PC-3 (cell line): Measurements from ENCODE around the gene PACRG. TPM values are rescaled to one million over a fixed set of nuclear protein-coding genes. Genes with fewer than 3 reads are reported as not detected.

Experiments used
- ATAC-seq: fragments of 200-7000 bp; cut with Tn5 transposase; 2 replicates; pipeline ENCODE4 v1.9.1; 2020; ENCODE audit warnings: mild to moderate bottlenecking, moderate library complexity
- BruUV-seq: library from RNA; stranded (reverse); fragments of 400-500 nt; replicated peaks from 2 replicates; lab custom pipeline; 2021; lab: Mats Ljungman, UMichigan
- CTCF ChIA-PET: fragments of 300-600 bp; sonication (Branson Sonifier 250); formaldehyde crosslinking; loops from one replicate; lab custom pipeline; 2022; ENCODE audit warnings: antibody characterized with exemption; lab: Charles Lee
- POLR2A ChIA-PET: fragments of 300-600 bp; sonication (Branson Sonifier 250); formaldehyde crosslinking; loops from one replicate; lab custom pipeline; 2022; ENCODE audit warnings: antibody characterized with exemption; ENCODE audit not compliant: unreplicated experiment; lab: Charles Lee
- DNase-seq: peaks from one replicate; pipeline ENCODE4 v3.0.0-alpha.2; 2015
- H2AFZ ChIP-seq: fragments of 300-600 bp; sonication (generic); 2 replicates; pipeline ENCODE4 v1.6.0; 2016; ENCODE audit warnings: antibody characterized with exemption, low read length
- H3F3A ChIP-seq: fragments of 300-600 bp; sonication (generic); one replicate; pipeline ENCODE4 v1.6.0; 2017; ENCODE audit warnings: antibody characterized with exemption, low read length, control low read depth, mild to moderate bottlenecking; ENCODE audit not compliant: unreplicated experiment
- H3K27ac ChIP-seq: fragments of 300-600 bp; sonication (generic); 2 replicates; pipeline ENCODE4 v1.5.1; 2016; ENCODE audit warnings: mild to moderate bottlenecking, low read length
- H3K27me3 ChIP-seq: fragments of 300-600 bp; sonication (generic); 2 replicates; pipeline ENCODE4 v1.6.1; 2016; ENCODE audit warnings: low read length, mixed read lengths
- H3K36me3 ChIP-seq: fragments of 300-600 bp; sonication (generic); 2 replicates; pipeline ENCODE4 v1.6.1; 2016; ENCODE audit warnings: low read depth, mixed run types, low read length, mixed read lengths
- H3K4me1 ChIP-seq: fragments of 300-600 bp; sonication (generic); 2 replicates; pipeline ENCODE4 v1.5.1; 2016; ENCODE audit warnings: low read length; ENCODE audit not compliant: insufficient read depth
- H3K4me2 ChIP-seq: fragments of 300-600 bp; sonication (generic); 2 replicates; pipeline ENCODE4 v1.6.0; 2016; ENCODE audit warnings: low read length
- H3K4me3 ChIP-seq: fragments of 300-600 bp; sonication (generic); 2 replicates; pipeline ENCODE4 v1.5.1; 2016; ENCODE audit warnings: mild to moderate bottlenecking, low read length, mixed read lengths
- H3K79me2 ChIP-seq: fragments of 300-600 bp; sonication (generic); 2 replicates; pipeline ENCODE4 v1.6.1; 2017; ENCODE audit warnings: low read length, mixed read lengths
- H3K9ac ChIP-seq: fragments of 300-600 bp; sonication (generic); 2 replicates; pipeline ENCODE4 v1.6.0; 2016; ENCODE audit warnings: mild to moderate bottlenecking, low read length
- H3K9me2 ChIP-seq: fragments of 300-600 bp; sonication (generic); replicated peaks from 2 replicates; pipeline ENCODE4 v1.6.1; 2016; ENCODE audit warnings: mixed run types, low read length, mixed read lengths
- H3K9me3 ChIP-seq: fragments of 300-600 bp; sonication (generic); 2 replicates; pipeline ENCODE4 v1.6.1; 2016; ENCODE audit warnings: low read length, mixed read lengths
- H4K20me1 ChIP-seq: fragments of 300-600 bp; sonication (generic); 2 replicates; pipeline ENCODE4 v1.6.1; 2016; ENCODE audit warnings: low read length, mixed read lengths
- CTCF ChIP-seq: fragments of 300-600 bp; sonication (generic); conservative IDR thresholded peaks from 2 replicates; pipeline ENCODE4 v1.5.1; 2017; ENCODE audit warnings: antibody characterized with exemption, low read depth, mild to moderate bottlenecking, low read length
- EZH2 ChIP-seq: fragments of 300-600 bp; sonication (generic); IDR thresholded peaks from one replicate; pipeline ENCODE4 v1.6.1; 2017; ENCODE audit warnings: antibody characterized with exemption, mild to moderate bottlenecking, low read length; ENCODE audit not compliant: unreplicated experiment
- EZH2phosphoT487 ChIP-seq: fragments of 300-600 bp; sonication (generic); IDR thresholded peaks from 2 replicates; pipeline ENCODE4 v1.6.1; 2018; ENCODE audit warnings: mild to moderate bottlenecking, antibody characterized with exemption, low read length, borderline replicate concordance
- intact Hi-C: fragments of 100-400 bp; cut with micrococcal nuclease; formaldehyde crosslinking; loops from 2 replicates; pipeline ENCODE4 v1.9.0; 2023
- total RNA-seq: library from RNA; depleted of rRNA; stranded (reverse); fragments of >200 nt; gene quantifications from 2 replicates; pipeline ENCODE4 v1.2.3, GENCODE V29; 2014

The PACRG gene
- total RNA-seq, 1 experiment from 2014 or later, result not detected

- no peak for TF ChIP-seq EZH2
- TF ChIP-seq CTCF, result no peak
- no peak for TF ChIP-seq EZH2phosphoT487
- Histone ChIP-seq H3K4me2 (no peak overlapping the region), H3F3A (no peaks in the 10 kb centered on the region), H3K9me2 (no peaks in the 10 kb centered on the region), H3K9ac (no peak overlapping the region), H3K36me3 (no peaks in the 10 kb centered on the region), H3K27me3 (peaks cover 11% of the 10 kb centered on the region), H3K9me3 (no peaks in the 10 kb centered on the region), H3K4me1 (no peaks in the 10 kb centered on the region), H3K27ac (no peak overlapping the region), H3K4me3 (no peak overlapping the region), H2AFZ (no peak overlapping the region), H3K79me2 (no peaks in the 10 kb centered on the region), H4K20me1 (no peaks in the 10 kb centered on the region)
- DNase-seq (no peak), ATAC-seq (no peak)
- ChIA-PET CTCF (no interaction called here), POLR2A (no interaction called here)
- BruUV-seq, result no TSS peak
- intact Hi-C loops, result no loop called here
Measured at GRCh38 chr6:163064397-163064796, 336.6 kb downstream of the PACRG start.

GRCh38 chr6:163066200-163066599, 338.4 kb downstream of the PACRG start:
- H3K4me3 ChIP-seq, result no peak overlapping the region
- no peaks in the 10 kb centered on the region for H4K20me1 ChIP-seq
- no peaks in the 10 kb centered on the region for H3K36me3 ChIP-seq
- H3K9ac ChIP-seq, result no peak overlapping the region
- no peaks in the 10 kb centered on the region for H3K79me2 ChIP-seq
- no peak for ATAC-seq
- H3K9me2 ChIP-seq, result no peaks in the 10 kb centered on the region
- no peaks in the 10 kb centered on the region for H3K9me3 ChIP-seq
- BruUV-seq, result no TSS peak
- TF ChIP-seq CTCF (no peak), EZH2phosphoT487 (no peak), EZH2 (no peak)
- no peak overlapping the region for H2AFZ ChIP-seq
- CTCF ChIA-PET, result no interaction called here
- H3K4me1 ChIP-seq, result no peaks in the 10 kb centered on the region
- no peak overlapping the region for H3K27ac ChIP-seq
- no peak overlapping the region for H3K4me2 ChIP-seq
- POLR2A ChIA-PET, result no interaction called here
- intact Hi-C loops, result no loop called here
- H3F3A ChIP-seq, result no peaks in the 10 kb centered on the region
- H3K27me3 ChIP-seq, result peaks cover 11% of the 10 kb centered on the region
- no peak for DNase-seq

- Histone ChIP-seq H3K79me2 (no peaks in the 10 kb centered on the region), H3K9me2 (no peaks in the 10 kb centered on the region), H3K9ac (no peak overlapping the region), H3K4me3 (no peak overlapping the region), H3K27ac (no peak overlapping the region), H3K4me2 (no peak overlapping the region), H3K27me3 (0 out of 2 replicates have a peak, but pooled peaks cover 5% of the 10 kb centered on the region), H3K4me1 (no peaks in the 10 kb centered on the region), H3F3A (no peaks in the 10 kb centered on the region), H3K36me3 (no peaks in the 10 kb centered on the region), H2AFZ (no peak overlapping the region), H4K20me1 (no peaks in the 10 kb centered on the region), H3K9me3 (no peaks in the 10 kb centered on the region)
- TF ChIP-seq CTCF, result no peak
- intact Hi-C loops, result no loop called here
- ATAC-seq, result no peak
- ChIA-PET CTCF (no interaction called here), POLR2A (no interaction called here)
- no peak for DNase-seq
- no TSS peak for BruUV-seq
Measured at GRCh38 chr6:163077134-163077533, 349.4 kb downstream of the PACRG start.
